Progenitor cell of endocrine pancreas (in vitro differentiated cells): ENCODE data around the gene NUDT8. TPM values are rescaled to one million over a fixed set of nuclear protein-coding genes. Genes with fewer than 3 reads are reported as not detected.

Experiments used
- DNase-seq: peaks from one replicate; pipeline ENCODE4 v3.0.0; 2021; ENCODE audit warnings: low spot score; ENCODE audit not compliant: unreplicated experiment
- H3K27ac Mint-ChIP-seq: 2 replicates; pipeline ENCODE4 v1.8.0; 2021; ENCODE audit warnings: mild to moderate bottlenecking, moderate library complexity, mixed read lengths
- H3K27me3 Mint-ChIP-seq: 2 replicates; pipeline ENCODE4 v1.8.0; 2021; ENCODE audit warnings: mixed read lengths
- H3K36me3 Mint-ChIP-seq: 2 replicates; pipeline ENCODE4 v1.8.0; 2022; ENCODE audit warnings: mixed read lengths; ENCODE audit not compliant: insufficient read depth
- H3K4me1 Mint-ChIP-seq: 2 replicates; pipeline ENCODE4 v1.8.0; 2021; ENCODE audit warnings: low read depth, mixed read lengths
- H3K4me3 Mint-ChIP-seq: 2 replicates; pipeline ENCODE4 v1.8.0; 2021; ENCODE audit warnings: low read depth, mild to moderate bottlenecking, moderate library complexity, mixed read lengths
- H3K9me3 Mint-ChIP-seq: 2 replicates; pipeline ENCODE4 v1.8.0; 2021; ENCODE audit warnings: low read depth, mixed read lengths
- CTCF ChIP-seq: fragments of 200-600 bp; sonication (generic); IDR thresholded peaks from one replicate; pipeline ENCODE4 v1.5.0; 2021; ENCODE audit warnings: antibody characterized with exemption, mild to moderate bottlenecking; ENCODE audit not compliant: unreplicated experiment
- total RNA-seq: library from RNA; stranded (reverse); gene quantifications from 2 replicates; pipeline ENCODE4 v1.2.1, GENCODE V29; 2021

The NUDT8 gene
- total RNA-seq, 1 donor from 2014 or later, result 5.1 TPM

- Mint-ChIP-seq H3K27me3 (peaks cover 37% of the 10 kb centered on the region), H3K4me1 (peaks cover 23% of the 10 kb centered on the region), H3K27ac (peak overlapping the region; percentile 33), H3K9me3 (peaks cover 3% of the 10 kb centered on the region), H3K36me3 (no peaks in the 10 kb centered on the region), H3K4me3 (no peak overlapping the region)
- no peak for DNase-seq
- TF ChIP-seq CTCF, result no peak
Observed at GRCh38 chr11:67617243-67617953, 12.3 kb downstream of the NUDT8 start.

DNA sequence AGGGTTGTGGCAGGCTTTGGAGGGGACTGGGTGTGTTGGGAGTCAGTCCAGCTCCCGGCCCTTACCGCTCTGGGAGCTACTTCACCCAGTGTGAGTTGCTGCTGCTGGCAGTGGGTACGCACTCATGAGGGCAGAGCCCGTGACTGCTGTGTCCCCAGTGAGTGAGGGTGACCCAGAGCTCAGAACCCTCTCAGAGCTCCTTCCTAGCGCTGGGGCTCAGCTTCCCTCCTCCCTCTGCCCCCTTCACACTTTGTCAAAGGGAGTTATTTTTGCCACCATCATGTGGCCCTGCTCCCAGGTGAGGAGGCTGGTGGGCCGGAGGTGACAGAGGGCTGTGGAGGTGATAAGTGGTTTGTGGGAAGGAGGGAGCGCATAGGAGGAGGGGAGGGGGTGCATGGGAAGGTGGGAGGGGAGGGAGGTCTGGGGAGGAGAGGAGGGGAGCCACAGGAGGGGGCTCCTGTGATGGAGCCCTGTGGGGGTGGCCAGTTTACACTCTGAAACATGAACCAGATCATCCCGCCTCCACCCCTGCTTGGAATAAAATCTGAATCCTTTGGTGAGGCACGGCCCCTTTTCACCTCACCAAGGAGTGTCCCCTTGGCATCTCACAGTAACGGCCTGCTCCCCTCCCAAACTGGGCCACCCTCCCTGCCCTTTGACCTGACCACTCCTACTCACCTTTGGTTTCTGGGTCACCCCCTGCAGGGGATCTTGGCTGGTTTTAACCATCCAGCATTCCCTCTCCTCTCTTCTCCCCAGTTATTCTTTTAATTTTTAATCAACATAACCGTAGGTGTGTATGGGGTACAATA, 13.1 kb downstream of the NUDT8 start:
- Mint-ChIP-seq H3K27me3 (peaks cover 31% of the 10 kb centered on the region), H3K36me3 (no peaks in the 10 kb centered on the region), H3K4me1 (peaks cover 23% of the 10 kb centered on the region), H3K4me3 (no peak overlapping the region), H3K27ac (peak overlapping the region; percentile 33), H3K9me3 (peaks cover 3% of the 10 kb centered on the region)
- no peak for TF ChIP-seq CTCF
- no peak for DNase-seq

DNA sequence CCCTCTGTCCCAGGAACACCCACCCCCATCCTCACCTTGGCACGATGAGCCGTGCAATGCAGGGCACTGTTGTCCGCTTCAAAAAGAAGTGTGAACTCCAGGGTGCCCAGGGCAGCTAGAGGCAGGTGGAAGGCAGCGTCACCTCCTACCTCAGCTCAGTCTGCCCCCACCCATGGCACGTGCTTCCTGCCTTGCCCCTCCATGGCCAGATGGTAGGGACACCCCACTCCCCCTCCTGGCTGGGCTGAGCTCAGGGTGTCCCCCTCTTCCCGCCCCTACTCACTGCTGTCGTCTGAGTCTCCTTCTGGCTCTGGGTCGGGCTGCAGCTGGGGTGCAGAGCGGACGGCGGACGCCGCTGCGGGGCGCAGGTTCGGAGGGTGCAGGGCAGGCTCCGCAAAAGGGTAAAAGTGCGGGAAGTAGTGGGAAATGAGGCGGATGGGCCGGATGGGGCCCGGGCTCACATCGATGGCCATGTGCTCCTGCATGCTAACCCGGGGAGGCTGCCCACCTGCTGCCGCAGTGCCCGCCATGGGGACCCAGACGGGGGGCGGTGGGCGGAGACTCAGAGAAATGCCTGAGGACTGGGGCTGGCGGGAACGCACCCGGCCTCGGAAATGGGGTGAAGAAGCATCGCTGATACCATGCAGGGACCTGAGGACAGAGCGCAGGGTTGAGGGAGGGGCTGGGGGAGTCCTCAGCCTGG, 13.9 kb downstream of the NUDT8 start:
- H3K27me3 Mint-ChIP-seq, result peaks cover 24% of the 10 kb centered on the region
- peaks cover 3% of the 10 kb centered on the region for H3K9me3 Mint-ChIP-seq
- no peak overlapping the region for H3K4me3 Mint-ChIP-seq
- no peak overlapping the region for H3K27ac Mint-ChIP-seq
- H3K36me3 Mint-ChIP-seq, result no peaks in the 10 kb centered on the region
- H3K4me1 Mint-ChIP-seq, result peaks cover 16% of the 10 kb centered on the region
- no peak for TF ChIP-seq CTCF
- DNase-seq, result no peak

DNA sequence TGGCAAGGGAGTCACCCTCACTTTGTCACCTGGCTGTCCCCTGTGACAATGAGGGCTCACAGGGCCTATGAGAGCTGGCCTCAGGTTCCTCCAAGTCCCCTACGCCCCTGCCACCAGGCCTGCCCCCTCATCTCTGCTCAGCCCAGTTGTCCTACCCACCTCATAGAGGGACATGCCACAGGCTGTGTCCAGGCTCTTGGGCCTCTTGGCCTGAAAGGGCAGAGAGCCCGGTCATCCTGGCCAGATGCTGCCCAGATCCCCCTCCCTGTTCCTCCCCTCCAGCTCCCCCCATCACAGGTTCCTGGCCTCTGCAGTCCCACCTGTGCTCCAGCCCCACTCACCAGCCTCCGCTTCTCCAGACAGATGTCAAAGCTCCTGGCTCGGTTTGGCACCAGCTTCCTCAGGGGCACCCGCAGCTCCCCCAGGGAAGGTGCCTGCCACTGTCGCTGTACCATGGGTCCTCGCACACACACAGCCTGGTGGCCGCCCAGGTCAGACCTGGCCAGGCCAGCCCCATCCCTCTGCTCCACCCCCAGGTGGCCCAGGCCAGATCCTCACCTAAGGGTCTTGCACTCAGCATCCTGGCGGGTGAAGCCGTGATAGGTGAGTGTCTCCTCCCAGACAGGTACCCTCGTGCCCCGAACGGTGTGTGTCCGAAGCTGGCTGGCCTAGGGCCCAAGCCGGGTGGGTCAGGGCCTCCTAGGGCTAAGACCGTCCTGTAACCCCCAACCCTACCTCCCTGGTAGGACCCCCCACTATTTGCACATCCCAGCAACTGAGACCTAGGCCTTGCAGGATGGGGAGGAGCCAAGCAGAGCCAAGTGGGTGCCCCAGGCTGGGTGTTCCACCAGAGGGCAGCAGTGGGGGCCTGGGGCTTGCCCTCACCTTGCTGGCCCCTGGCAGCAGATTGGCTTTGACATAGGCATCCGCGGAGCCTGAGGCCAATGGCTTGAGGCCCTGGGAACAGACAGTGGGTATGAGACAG, 14.7 kb downstream of the NUDT8 start:
- Mint-ChIP-seq H3K27me3 (peaks cover 18% of the 10 kb centered on the region), H3K4me1 (peaks cover 10% of the 10 kb centered on the region), H3K36me3 (no peaks in the 10 kb centered on the region), H3K27ac (peak overlapping the region; percentile 49), H3K9me3 (peaks cover 3% of the 10 kb centered on the region), H3K4me3 (no peak overlapping the region)
- no peak for DNase-seq
- TF ChIP-seq CTCF, result peak; percentile 55
